ENCODE data around the gene ZNF782. TPM values are rescaled to one million over a fixed set of nuclear protein-coding genes. Genes with fewer than 3 reads are reported as not detected.
A peak's percentile ranks its signal among the peaks of the same experiment; 100 is the strongest.

The ZNF782 gene
- total RNA-seq, 1 donor from 2014 or later = 3.2 TPM

- Mint-ChIP-seq H3K36me3 (ENCODE audit: low read depth) (peaks cover 12% of the 10 kb centered on the region), H3K4me3 (ENCODE audit: unreplicated experiment) (no peak overlapping the region), H3K27me3 (ENCODE audit: low read depth) (no peaks in the 10 kb centered on the region), H3K27ac (ENCODE audit: unreplicated experiment) (no peak overlapping the region), H3K4me1 (ENCODE audit: low read depth) (peaks cover 3% of the 10 kb centered on the region), H3K9me3 (ENCODE audit: low read depth) (peaks cover 32% of the 10 kb centered on the region)
- TF ChIP-seq CTCF (IDR thresholded peaks at IDR 0.05) = no peak
- no peak for DNase-seq (ENCODE audit: low spot score)
These were observed 70.3 kb downstream of the ZNF782 start for GRCh38 chr9:96784021-96784420.

GRCh38 chr9:96782235-96782634 is 72.1 kb downstream of the ZNF782 start:
- peaks cover 22% of the 10 kb centered on the region for H3K9me3 Mint-ChIP-seq (ENCODE audit: low read depth)
- peaks cover 2% of the 10 kb centered on the region for H3K36me3 Mint-ChIP-seq (ENCODE audit: low read depth)
- no peak overlapping the region for H3K4me3 Mint-ChIP-seq (ENCODE audit: unreplicated experiment)
- no peak overlapping the region for H3K27ac Mint-ChIP-seq (ENCODE audit: unreplicated experiment)
- TF ChIP-seq CTCF (IDR thresholded peaks at IDR 0.05) = no peak
- peaks cover 10% of the 10 kb centered on the region for H3K4me1 Mint-ChIP-seq (ENCODE audit: low read depth)
- DNase-seq (ENCODE audit: low spot score) = no peak
- H3K27me3 Mint-ChIP-seq (ENCODE audit: low read depth) = no peaks in the 10 kb centered on the region

- H3K27ac Mint-ChIP-seq (ENCODE audit: unreplicated experiment) = no peak overlapping the region
- TF ChIP-seq CTCF (IDR thresholded peaks at IDR 0.05) = no peak
- H3K27me3 Mint-ChIP-seq (ENCODE audit: low read depth) = no peaks in the 10 kb centered on the region
- peaks cover 16% of the 10 kb centered on the region for H3K4me1 Mint-ChIP-seq (ENCODE audit: low read depth)
- peaks cover 2% of the 10 kb centered on the region for H3K36me3 Mint-ChIP-seq (ENCODE audit: low read depth)
- peaks cover 22% of the 10 kb centered on the region for H3K9me3 Mint-ChIP-seq (ENCODE audit: low read depth)
- no peak overlapping the region for H3K4me3 Mint-ChIP-seq (ENCODE audit: unreplicated experiment)
- no peak for DNase-seq (ENCODE audit: low spot score)
These were observed 72.8 kb downstream of the ZNF782 start for GRCh38 chr9:96781552-96781951.

- Mint-ChIP-seq H3K27ac (ENCODE audit: unreplicated experiment) (no peak overlapping the region), H3K4me3 (ENCODE audit: unreplicated experiment) (peak overlapping the region; percentile 96), H3K9me3 (ENCODE audit: low read depth) (peaks cover 17% of the 10 kb centered on the region), H3K36me3 (ENCODE audit: low read depth) (peaks cover 12% of the 10 kb centered on the region), H3K27me3 (ENCODE audit: low read depth) (no peaks in the 10 kb centered on the region), H3K4me1 (ENCODE audit: low read depth) (peaks cover 16% of the 10 kb centered on the region)
- no peak for DNase-seq (ENCODE audit: low spot score)
- TF ChIP-seq CTCF (IDR thresholded peaks at IDR 0.05) = no peak
These were observed 75.2 kb downstream of the ZNF782 start for GRCh38 chr9:96779089-96779488.

GRCh38 chr9:96777426-96777864 is 76.9 kb downstream of the ZNF782 start:
- Mint-ChIP-seq H3K4me1 (ENCODE audit: low read depth) (peaks cover 16% of the 10 kb centered on the region), H3K27me3 (ENCODE audit: low read depth) (no peaks in the 10 kb centered on the region), H3K9me3 (ENCODE audit: low read depth) (peaks cover 7% of the 10 kb centered on the region), H3K36me3 (ENCODE audit: low read depth) (peaks cover 22% of the 10 kb centered on the region), H3K27ac (ENCODE audit: unreplicated experiment) (peak overlapping the region; percentile 93), H3K4me3 (ENCODE audit: unreplicated experiment) (peak overlapping the region; percentile 96)
- no peak for DNase-seq (ENCODE audit: low spot score)
- TF ChIP-seq CTCF (IDR thresholded peaks at IDR 0.05) = no peak
